GM12892 (cell line): ENCODE measurements around the gene CAMKK2.

Experiments used
- POLR2A ChIP-seq: IDR thresholded peaks from 2 replicates; pipeline ENCODE4 v1.6.1; 2011; ENCODE audit warnings: low read depth, low read length, control low read depth
- POLR2AphosphoS5 ChIP-seq: IDR thresholded peaks from 2 replicates; pipeline ENCODE4 v1.6.1; 2011; ENCODE audit warnings: low read depth, low read length, control low read depth
- TAF1 ChIP-seq: IDR thresholded peaks from 2 replicates; pipeline ENCODE4 v1.6.1; 2011; ENCODE audit warnings: low read depth, mild to moderate bottlenecking, control low read depth, low read length, borderline replicate concordance

- TF ChIP-seq POLR2A, result no peak
- no peak for TF ChIP-seq TAF1
- no peak for TF ChIP-seq POLR2AphosphoS5
Measured at GRCh38 chr12:121290410-121290809, 6.1 kb downstream of the CAMKK2 start.
